NCI-H2196 (cell line): Measurements from ENCODE around the gene XIRP1.

Experiments
- DNase-seq: peaks from one replicate; lab custom pipeline; 2025; ENCODE audit not compliant: unreplicated experiment; lab: John Stamatoyannopoulos, UW

Gene XIRP1

GRCh38 chr3:39147711-39148434 lies 44.5 kb downstream of the XIRP1 start:
- DNase-seq: no peak

- DNase-seq: no peak
Observed at GRCh38 chr3:39146611-39147591, 45.5 kb downstream of the XIRP1 start.

- no peak for DNase-seq
Observed at GRCh38 chr3:39146083-39146501, 46.3 kb downstream of the XIRP1 start.

GRCh38 chr3:39144748-39145380 lies 47.5 kb downstream of the XIRP1 start:
- no peak for DNase-seq

GRCh38 chr3:39144095-39144747 lies 48.2 kb downstream of the XIRP1 start:
- DNase-seq: peak; percentile 14

GRCh38 chr3:39143051-39143885 lies 49.1 kb downstream of the XIRP1 start:
- DNase-seq: no peak

GRCh38 chr3:39142067-39142466 lies 50.3 kb downstream of the XIRP1 start:
- DNase-seq: peak; percentile 51

GRCh38 chr3:39141171-39141995 lies 51.0 kb downstream of the XIRP1 start:
- DNase-seq: peak; percentile 48

GRCh38 chr3:39140341-39140971 lies 51.9 kb downstream of the XIRP1 start:
- DNase-seq: no peak

GRCh38 chr3:39139442-39139841 lies 53.0 kb downstream of the XIRP1 start:
- no peak for DNase-seq

- DNase-seq: no peak
Observed at GRCh38 chr3:39138804-39139415, 53.5 kb downstream of the XIRP1 start.

- no peak for DNase-seq
Observed at GRCh38 chr3:39137991-39138803, 54.2 kb downstream of the XIRP1 start.

GRCh38 chr3:39137435-39137936 lies 54.9 kb downstream of the XIRP1 start:
- no peak for DNase-seq

- DNase-seq: no peak
Observed at GRCh38 chr3:39136533-39137434, 55.6 kb downstream of the XIRP1 start.

- no peak for DNase-seq
Observed at GRCh38 chr3:39135170-39135805, 57.1 kb downstream of the XIRP1 start.

GRCh38 chr3:39134305-39134704 lies 58.1 kb downstream of the XIRP1 start:
- DNase-seq: no peak
